Spleen (tissue), 13 donors: Measurements from ENCODE around the gene GNPTAB. TPM values are rescaled to one million over a fixed set of nuclear protein-coding genes. Genes with fewer than 3 reads are reported as not detected.

Experiments
- DNase-seq: peaks from one replicate; pipeline ENCODE4 v3.0.0-alpha.2; 2020
- H3K27ac ChIP-seq, 8 donors: fragments of 200-600 bp; sonication (generic) in 7 of 8; 1 replicate in 4 of 8; 2 replicates in 4 of 8; pipeline versions ENCODE4 v1.5.0 to v1.8.0; 2016 to 2021; ENCODE audit warnings: inconsistent platforms in 4 of 8, mild to moderate bottlenecking in 4 of 8, moderate library complexity in 1 of 8
- H3K27me3 ChIP-seq, 7 donors: fragments of 200-600 bp; sonication (generic) in 6 of 7; replicated peaks in 1 of 7; 1 replicate in 4 of 7; 2 replicates in 3 of 7; pipeline versions ENCODE4 v1.5.0 to v1.8.0; 2016 to 2021; ENCODE audit warnings: inconsistent platforms in 3 of 7, mild to moderate bottlenecking in 1 of 7
- H3K36me3 ChIP-seq, 6 donors: fragments of 200-600 bp; sonication (generic) in 5 of 6; 1 replicate in 4 of 6; 2 replicates in 2 of 6; pipeline versions ENCODE4 v1.5.0 to v1.8.0; 2016 to 2021; ENCODE audit warnings: inconsistent platforms in 2 of 6
- H3K4me1 ChIP-seq, 6 donors: fragments of 200-600 bp; sonication (generic) in 5 of 6; 1 replicate in 3 of 6; 2 replicates in 3 of 6; pipeline versions ENCODE4 v1.5.0 to v1.8.0; 2016 to 2021; ENCODE audit warnings: inconsistent platforms in 3 of 6
- H3K4me3 ChIP-seq, 8 donors: fragments of 200-600 bp; sonication (generic) in 7 of 8; 1 replicate in 4 of 8; 2 replicates in 4 of 8; pipeline versions ENCODE4 v1.5.0 to v1.8.0; 2016 to 2021; ENCODE audit warnings: inconsistent platforms in 4 of 8, mild to moderate bottlenecking in 4 of 8, moderate library complexity in 2 of 8
- H3K9me3 ChIP-seq, 8 donors: fragments of 200-600 bp; sonication (generic) in 7 of 8; 1 replicate in 4 of 8; 2 replicates in 4 of 8; pipeline versions ENCODE4 v1.5.0 to v1.8.0; 2016 to 2021; ENCODE audit warnings: inconsistent platforms in 4 of 8
- CTCF ChIP-seq, 11 experiments: fragments of 200-600 bp in 7 of 11; fragments of 450-650 bp in 4 of 11; sonication (generic) in 4 of 11; IDR thresholded peaks in 8 of 11; conservative IDR thresholded peaks in 3 of 11; 1 replicate in 7 of 11; 2 replicates in 4 of 11; pipeline versions ENCODE4 v1.4.0 to v1.8.0; 2016 to 2021; ENCODE audit warnings: antibody characterized with exemption in 11 of 11, inconsistent platforms in 4 of 11, mild to moderate bottlenecking in 1 of 11
- POLR2A ChIP-seq, 3 donors: fragments of 450-650 bp; IDR thresholded peaks; one replicate each; pipeline ENCODE4 v1.5.1; 2017; ENCODE audit warnings: antibody characterized with exemption in 3 of 3, mild to moderate bottlenecking in 1 of 3
- POLR2AphosphoS5 ChIP-seq, 3 donors: sonication (generic); formaldehyde crosslinking; IDR thresholded peaks; one replicate each; pipeline ENCODE4 v1.5.1; 2017; ENCODE audit warnings: antibody characterized with exemption in 3 of 3
- WGBS, 5 donors: extraction: QIAGEN DNeasy Blood & Tissue Kit in 3 of 5; methylation state at CpG; one replicate each; pipeline versions ENCODE4 v1.1.5 to v1.1.7; 2013 to 2018; 5-methylcytosine and 5-hydroxymethylcytosine counted together
- intact Hi-C: fragments of 100-400 bp; cut with DNase I; formaldehyde crosslinking; loops from one replicate; pipeline ENCODE4 v1.15.0; 2023; ENCODE audit warnings: low total_unique reads
- long read RNA-seq, 2 donors: transcript quantifications; one replicate each; lab custom pipeline, GENCODE V29; 2026
- polyA plus RNA-seq, 3 donors: library from polyadenylated mRNA; stranded (reverse); fragments of 200-250 nt; gene quantifications; one replicate each; pipeline ENCODE4 v1.2.1, GENCODE V29; 2013
- total RNA-seq, 7 donors: library from RNA; depleted of rRNA in 3 of 7; stranded (reverse); fragments of >200 nt in 3 of 7; fragmentation: NEBNext Ultra II Directional in 4 of 7; extraction: Animal tissue kit (Norgen Biotek cat#: 25700) in 4 of 7; gene quantifications; one replicate each; pipeline versions ENCODE4 v1.1.0 to v1.2.1, GENCODE V29; 2016 to 2021
- donor health status: healthy with polysubstance abuse.
- donor health status: DM: no; HTN: no; CAD: no; lungs with moderate emphysema.
- donor health status: DM: no; HTN: no; CAD: no.
- donor health status: Bipolar disorder and iron deficiency.
- donor health status: healthy.
- donor health status: DM: no; HTN: no; CAD: no.
- donor health status: DM: yes; HTN: yes; CAD: no.

Gene GNPTAB
- total RNA-seq, result 10 to 100 TPM; 40.3 to 90.8 (median 49.9) TPM
- 10 to 100 TPM in 2 of 3 donors, 1 to 10 TPM in 1; 9.3 to 14.3 (median 12.6) TPM for polyA plus RNA-seq
- long read RNA-seq, donor 1, partial matches to known transcripts, result 0 of 1 reads
- long read RNA-seq, donor 1, other reads (novel, unspliced or antisense), result 0 of 1 reads
- long read RNA-seq, donor 2, result 0 reads

DNA sequence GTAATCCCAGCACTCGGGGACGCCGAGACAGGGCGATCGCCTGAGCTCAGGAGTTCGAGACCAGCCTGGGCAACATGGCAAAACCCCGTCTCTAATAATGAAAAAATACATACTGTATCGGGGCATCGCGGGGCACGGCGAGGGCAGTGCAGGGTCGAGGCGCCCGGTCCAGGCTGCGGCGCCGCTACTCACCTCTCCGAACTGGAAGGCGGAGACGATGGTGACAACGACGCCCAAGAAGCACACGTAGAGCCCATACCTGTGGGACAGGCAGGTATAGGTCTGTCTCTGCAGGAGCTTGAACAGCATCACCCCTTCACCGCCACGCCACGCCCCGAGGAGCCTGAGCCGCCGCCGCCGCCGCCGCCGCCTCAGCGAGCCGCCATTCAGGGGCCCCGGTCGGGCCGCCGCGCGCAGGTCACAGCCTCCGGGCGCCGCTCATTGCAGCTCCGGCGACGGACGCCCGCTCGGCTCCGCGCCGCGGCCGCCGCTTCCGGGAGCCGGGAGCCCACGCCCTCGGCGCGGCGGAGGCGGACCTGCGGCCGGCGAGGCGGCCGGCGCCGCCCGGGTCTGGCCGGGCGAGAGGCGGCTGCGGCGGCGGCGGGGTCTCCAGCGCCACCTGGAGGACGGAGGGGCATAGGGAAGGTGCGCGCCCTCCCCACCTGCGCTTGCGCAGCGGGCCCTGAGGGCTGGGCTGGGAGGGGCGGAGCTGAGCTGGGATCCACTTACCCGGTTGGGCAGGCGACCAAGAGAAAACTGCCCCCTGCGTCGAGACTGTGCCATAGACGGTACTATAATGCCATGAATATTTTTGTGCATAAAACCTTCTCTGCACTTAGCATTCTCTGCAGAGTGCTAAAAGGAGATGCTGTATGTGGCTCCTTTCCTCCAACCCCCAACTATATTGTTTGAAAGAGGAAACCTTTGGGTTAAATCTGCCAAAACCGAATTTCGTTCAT lies at the start of gene GNPTAB:
GNPTAB (minus strand) TSS at position 593 of the 959 bp plus-strand sequence; CDS start at position 309, 284 bp downstream.
- 0 to 1% (median 0%) methylated on average over 55 to 96 of the region's 96 CpGs for WGBS, 5 donors

GRCh38 chr12:101878243-101878821 lies 47.6 kb upstream of the GNPTAB start:
- peak overlapping the region; percentile 50 to 93 (median 72) for H3K4me3 ChIP-seq
- no peak for DNase-seq
- H3K27ac ChIP-seq, result peak overlapping the region; percentile 93 to 99 (median 98)
- H3K27me3 ChIP-seq, result no peaks in the 10 kb centered on the region
- intact Hi-C loops, result no loop called here
- peaks cover 0 to 70% (median 33%) of the 10 kb centered on the region in 6 donors for H3K4me1 ChIP-seq
- WGBS, 5 donors, result 6 to 17% (median 10%) methylated on average over 7 of the region's 7 CpGs
- peaks cover 0 to 9% (median 0%) of the 10 kb centered on the region in 6 donors for H3K36me3 ChIP-seq
- no peak for TF ChIP-seq POLR2AphosphoS5 (IDR thresholded peaks at IDR 0.05)
- TF ChIP-seq POLR2A (IDR thresholded peaks at IDR 0.05), result no peak
- TF ChIP-seq CTCF (IDR thresholded peaks at IDR 0.05 in 8 of 11, conservative IDR thresholded peaks at IDR 0.05 in 3 of 11), result no peak
- no peaks in the 10 kb centered on the region for H3K9me3 ChIP-seq

More for the DNA sequence above, at the start of gene GNPTAB:
- peak; percentile 99 for DNase-seq
- H3K27ac ChIP-seq, result peak within 1 kb of the TSS; percentile 73 to 94 (median 90)
- H3K9me3 ChIP-seq, result no peaks in the 10 kb centered on the region
- intact Hi-C loops, result no loop called here
- peaks cover 6 to 57% (median 39%) of the 10 kb centered on the region in 6 donors for H3K4me1 ChIP-seq
- H3K36me3 ChIP-seq, result no peaks in the 10 kb centered on the region
- TF ChIP-seq CTCF (IDR thresholded peaks at IDR 0.05 in 8 of 11, conservative IDR thresholded peaks at IDR 0.05 in 3 of 11), result peak; percentile 82 to 97 (median 92)
- peak; percentile 45 to 79 (median 71) for TF ChIP-seq POLR2AphosphoS5 (IDR thresholded peaks at IDR 0.05)
- no peak for TF ChIP-seq POLR2A (IDR thresholded peaks at IDR 0.05)
- H3K4me3 ChIP-seq, result peak within 1 kb of the TSS; percentile 47 to 89 (median 70)
- H3K27me3 ChIP-seq, result no peaks in the 10 kb centered on the region

- Histone ChIP-seq H3K27ac (peak overlapping the region; percentile 93 to 99 (median 98)), H3K9me3 (no peaks in the 10 kb centered on the region), H3K4me3 (peak overlapping the region; percentile 50 to 93 (median 72)), H3K4me1 (peaks cover 0 to 70% (median 33%) of the 10 kb centered on the region in 6 donors), H3K27me3 (no peaks in the 10 kb centered on the region), H3K36me3 (peaks cover 0 to 9% (median 0%) of the 10 kb centered on the region in 6 donors)
- 0 to 1% (median 0%) methylated on average over 16 to 24 of the region's 24 CpGs for WGBS, 5 donors
- intact Hi-C loops, result no loop called here
- no peak for DNase-seq
- TF ChIP-seq POLR2AphosphoS5 (IDR thresholded peaks at IDR 0.05) (no peak), CTCF (IDR thresholded peaks at IDR 0.05 in 8 of 11, conservative IDR thresholded peaks at IDR 0.05 in 3 of 11) (no peak), POLR2A (IDR thresholded peaks at IDR 0.05) (no peak)
These were observed 47.1 kb upstream of the GNPTAB start for GRCh38 chr12:101877806-101878242.
